ENCODE measurements around the gene CEP43. TPM values are rescaled to one million over a fixed set of nuclear protein-coding genes. Genes with fewer than 3 reads are reported as not detected.

CEP43 gene
- polyA plus RNA-seq (2013, experiment 1 of 2), result 6.9 TPM
- polyA plus RNA-seq (2013, experiment 2 of 2), result 7.1 TPM

GRCh38 chr6:166999145-166999883 lies at the start of gene CEP43:
CEP43 (plus strand) TSS chr6:166999397; CDS start chr6:166999413, 16 bp downstream.
- Histone ChIP-seq H2AFZ (ENCODE audit: low read depth, low read length) (peak within 1 kb of the TSS; percentile 94), H3K4ac (ENCODE audit: low read depth in 1 of 2, low read length in 2 of 2) (peak within 1 kb of the TSS; percentile 40 to 64), H4K8ac (ENCODE audit: low read length) (peak within 1 kb of the TSS; percentile 82), H3K79me1 (replicated peaks; ENCODE audit: low read length, poor library complexity, severe bottlenecking) (peaks cover 19% of the 10 kb centered on the region), H2AK5ac (ENCODE audit: low read length, severe bottlenecking) (no peak within 1 kb of the TSS), H3K23ac (ENCODE audit: low read length in 2 of 2) (peak within 1 kb of the TSS in 1 of 2 experiments; percentile 92), H3K27me3 (ENCODE audit: control insufficient read depth in 1 of 2, insufficient read depth in 1 of 2, low read length in 2 of 2) (no peaks in the 10 kb centered on the region), H3K18ac (ENCODE audit: low read depth in 1 of 2, low read length in 2 of 2) (peak within 1 kb of the TSS; percentile 86 to 92), H3K27ac (ENCODE audit: low read length, poor library complexity, severe bottlenecking) (no peak within 1 kb of the TSS), H3K14ac (ENCODE audit: low read length in 2 of 2) (peak within 1 kb of the TSS in 1 of 2 experiments; percentile 82), H2BK5ac (ENCODE audit: low read depth, low read length, poor library complexity, severe bottlenecking) (peak within 1 kb of the TSS; percentile 90), H2BK15ac (ENCODE audit: low read depth, poor library complexity, severe bottlenecking) (peak within 1 kb of the TSS; percentile 69), H3K9ac (ENCODE audit: low read length) (peak within 1 kb of the TSS; percentile 89), H2BK12ac (ENCODE audit: low read length in 2 of 2) (peak within 1 kb of the TSS in 1 of 2 experiments; percentile 59), H4K91ac (ENCODE audit: low read length) (peak within 1 kb of the TSS; percentile 86), H3K4me1 (ENCODE audit: control insufficient read depth, insufficient read depth, low read depth, low read length) (peaks cover 9% of the 10 kb centered on the region), H3K4me3 (ENCODE audit: insufficient read depth in 1 of 2, low read depth in 1 of 2, low read length in 2 of 2) (peak within 1 kb of the TSS; percentile 95 to 96), H3K9me3 (ENCODE audit: control insufficient read depth, low read length) (no peaks in the 10 kb centered on the region), H3K4me2 (ENCODE audit: low read length, poor library complexity, severe bottlenecking) (peak within 1 kb of the TSS; percentile 100), H3K36me3 (ENCODE audit: control insufficient read depth in 1 of 2, insufficient read depth in 2 of 2, low read depth in 1 of 2, low read length in 2 of 2) (peaks cover 0 to 12% of the 10 kb centered on the region in 2 experiments), H2BK120ac (ENCODE audit: low read depth, low read length) (peak within 1 kb of the TSS; percentile 27)
- peak; percentile 94 for DNase-seq
- under 1% methylated on average over 86 of the region's 93 CpGs for WGBS

- Histone ChIP-seq H3K36me3 (ENCODE audit: control insufficient read depth in 1 of 2, insufficient read depth in 2 of 2, low read depth in 1 of 2, low read length in 2 of 2) (peaks cover 0 to 48% of the 10 kb centered on the region in 2 experiments), H4K91ac (ENCODE audit: low read length) (no peak overlapping the region), H2AFZ (ENCODE audit: low read depth, low read length) (no peak overlapping the region), H3K4me2 (ENCODE audit: low read length, poor library complexity, severe bottlenecking) (no peak overlapping the region), H3K79me1 (replicated peaks; ENCODE audit: low read length, poor library complexity, severe bottlenecking) (peaks cover 20% of the 10 kb centered on the region), H3K9me3 (ENCODE audit: control insufficient read depth, low read length) (no peaks in the 10 kb centered on the region), H2AK5ac (ENCODE audit: low read length, severe bottlenecking) (no peak overlapping the region), H3K14ac (ENCODE audit: low read length in 2 of 2) (no peak overlapping the region), H3K23ac (ENCODE audit: low read length in 2 of 2) (no peak overlapping the region), H3K4me3 (ENCODE audit: insufficient read depth in 1 of 2, low read depth in 1 of 2, low read length in 2 of 2) (peak overlapping the region in 1 of 2 experiments; percentile 27), H2BK15ac (ENCODE audit: low read depth, poor library complexity, severe bottlenecking) (no peak overlapping the region), H2BK120ac (ENCODE audit: low read depth, low read length) (no peak overlapping the region), H3K27me3 (ENCODE audit: control insufficient read depth in 1 of 2, insufficient read depth in 1 of 2, low read length in 2 of 2) (no peaks in the 10 kb centered on the region), H2BK5ac (ENCODE audit: low read depth, low read length, poor library complexity, severe bottlenecking) (no peak overlapping the region), H3K4ac (ENCODE audit: low read depth in 1 of 2, low read length in 2 of 2) (no peak overlapping the region), H3K9ac (ENCODE audit: low read length) (peak overlapping the region; percentile 15), H3K4me1 (ENCODE audit: control insufficient read depth, insufficient read depth, low read depth, low read length) (peaks cover 3% of the 10 kb centered on the region), H3K18ac (ENCODE audit: low read depth in 1 of 2, low read length in 2 of 2) (no peak overlapping the region), H4K8ac (ENCODE audit: low read length) (no peak overlapping the region), H2BK12ac (ENCODE audit: low read length in 2 of 2) (no peak overlapping the region), H3K27ac (ENCODE audit: low read length, poor library complexity, severe bottlenecking) (no peak overlapping the region)
- no peak for DNase-seq
- WGBS, result 82% methylated on average over 9 of the region's 9 CpGs
Observed at GRCh38 chr6:166949528-166950442, 49.4 kb upstream of the CEP43 start.

- peaks cover 0 to 42% of the 10 kb centered on the region in 2 experiments for H3K36me3 ChIP-seq (ENCODE audit: control insufficient read depth in 1 of 2, insufficient read depth in 2 of 2, low read depth in 1 of 2, low read length in 2 of 2)
- no peaks in the 10 kb centered on the region for H3K9me3 ChIP-seq (ENCODE audit: control insufficient read depth, low read length)
- no peak overlapping the region for H4K8ac ChIP-seq (ENCODE audit: low read length)
- no peak overlapping the region for H3K4ac ChIP-seq (ENCODE audit: low read depth in 1 of 2, low read length in 2 of 2)
- peak overlapping the region; percentile 15 for H3K9ac ChIP-seq (ENCODE audit: low read length)
- peak overlapping the region in 1 of 2 experiments; percentile 59 for H3K14ac ChIP-seq (ENCODE audit: low read length in 2 of 2)
- H2BK15ac ChIP-seq (ENCODE audit: low read depth, poor library complexity, severe bottlenecking), result no peak overlapping the region
- H2BK5ac ChIP-seq (ENCODE audit: low read depth, low read length, poor library complexity, severe bottlenecking), result no peak overlapping the region
- H4K91ac ChIP-seq (ENCODE audit: low read length), result peak overlapping the region; percentile 36
- no peaks in the 10 kb centered on the region for H3K27me3 ChIP-seq (ENCODE audit: control insufficient read depth in 1 of 2, insufficient read depth in 1 of 2, low read length in 2 of 2)
- H2AFZ ChIP-seq (ENCODE audit: low read depth, low read length), result no peak overlapping the region
- WGBS, result 97% methylated on average over 10 of the region's 10 CpGs
- peak overlapping the region; percentile 14 to 27 for H3K4me3 ChIP-seq (ENCODE audit: insufficient read depth in 1 of 2, low read depth in 1 of 2, low read length in 2 of 2)
- H3K23ac ChIP-seq (ENCODE audit: low read length in 2 of 2), result peak overlapping the region in 1 of 2 experiments; percentile 59
- no peak overlapping the region for H3K18ac ChIP-seq (ENCODE audit: low read depth in 1 of 2, low read length in 2 of 2)
- no peak overlapping the region for H2BK12ac ChIP-seq (ENCODE audit: low read length in 2 of 2)
- peaks cover 22% of the 10 kb centered on the region for H3K79me1 ChIP-seq (replicated peaks; ENCODE audit: low read length, poor library complexity, severe bottlenecking)
- DNase-seq, result no peak
- no peak overlapping the region for H3K27ac ChIP-seq (ENCODE audit: low read length, poor library complexity, severe bottlenecking)
- peaks cover 8% of the 10 kb centered on the region for H3K4me1 ChIP-seq (ENCODE audit: control insufficient read depth, insufficient read depth, low read depth, low read length)
- no peak overlapping the region for H2AK5ac ChIP-seq (ENCODE audit: low read length, severe bottlenecking)
- no peak overlapping the region for H3K4me2 ChIP-seq (ENCODE audit: low read length, poor library complexity, severe bottlenecking)
- H2BK120ac ChIP-seq (ENCODE audit: low read depth, low read length), result no peak overlapping the region
Observed at GRCh38 chr6:166950443-166950821, 48.8 kb upstream of the CEP43 start.
